Fibroblast of lung (primary cell): ENCODE results near the gene CYCS. TPM values are rescaled to one million over a fixed set of nuclear protein-coding genes. Genes with fewer than 3 reads are reported as not detected.

Source experiments
- DNase-seq, 2 donors: peaks; one replicate each; pipeline versions ENCODE4 v3.0.0 to v3.0.0-alpha.2; 2010; ENCODE audit warnings: low read depth in 2 of 2
- H2AFZ ChIP-seq: 2 replicates; pipeline ENCODE4 v1.5.1; 2012; ENCODE audit warnings: low read length, control low read depth, inconsistent platforms
- H3K27ac ChIP-seq: 2 replicates; pipeline ENCODE4 v1.5.1; 2011; ENCODE audit warnings: low read length, control low read depth; ENCODE audit not compliant: insufficient read depth
- H3K27me3 ChIP-seq: 2 replicates; pipeline ENCODE4 v1.5.1; 2011; ENCODE audit warnings: mild to moderate bottlenecking, low read length; ENCODE audit not compliant: control insufficient read depth, insufficient read depth
- H3K36me3 ChIP-seq: 2 replicates; pipeline ENCODE4 v1.5.1; 2011; ENCODE audit warnings: low read length; ENCODE audit not compliant: control insufficient read depth, insufficient read depth
- H3K4me1 ChIP-seq: 2 replicates; pipeline ENCODE4 v1.5.1; 2011; ENCODE audit warnings: low read length; ENCODE audit not compliant: control insufficient read depth, insufficient read depth; ENCODE audit errors: extremely low read depth
- H3K4me2 ChIP-seq: 2 replicates; pipeline ENCODE4 v1.5.1; 2011; ENCODE audit warnings: low read length, control low read depth; ENCODE audit not compliant: insufficient read depth; ENCODE audit errors: extremely low read depth
- H3K4me3 ChIP-seq, 4 experiments: fragments of 200-600 bp in 1 of 4; sonication (generic) in 1 of 4; replicated peaks in 1 of 4; 2 replicates each; pipeline ENCODE4 v1.5.1; 2011 to 2016; ENCODE audit warnings: low read length in 4 of 4, low read depth in 3 of 4, mild to moderate bottlenecking in 3 of 4, control low read depth in 2 of 4, inconsistent platforms in 1 of 4, mixed read lengths in 1 of 4; ENCODE audit not compliant: insufficient read depth in 1 of 4; ENCODE audit errors: control extremely low read depth in 1 of 4
- H3K79me2 ChIP-seq: 2 replicates; pipeline ENCODE4 v1.5.1; 2012; ENCODE audit warnings: mild to moderate bottlenecking, low read length, inconsistent platforms; ENCODE audit not compliant: control insufficient read depth, insufficient read depth
- H3K9ac ChIP-seq: 2 replicates; pipeline ENCODE4 v1.5.1; 2011; ENCODE audit warnings: mild to moderate bottlenecking, low read length, control low read depth; ENCODE audit not compliant: insufficient read depth
- H3K9me3 ChIP-seq: 2 replicates; pipeline ENCODE4 v1.5.1; 2012; ENCODE audit warnings: low read depth, low read length; ENCODE audit not compliant: control insufficient read depth, insufficient read depth
- H4K20me1 ChIP-seq: 2 replicates; pipeline ENCODE4 v1.5.1; 2011; ENCODE audit warnings: low read length; ENCODE audit not compliant: control insufficient read depth, insufficient read depth; ENCODE audit errors: extremely low read depth
- CTCF ChIP-seq, 2 donors: IDR thresholded peaks in 1 of 2; conservative IDR thresholded peaks in 1 of 2; 1 replicate in 1 of 2; 2 replicates in 1 of 2; pipeline ENCODE4 v1.5.1; 2011 to 2012; ENCODE audit warnings: low read length in 2 of 2, control low read depth in 1 of 2, inconsistent platforms in 1 of 2, low read depth in 1 of 2, mild to moderate bottlenecking in 1 of 2
- EZH2 ChIP-seq: IDR thresholded peaks from 2 replicates; pipeline ENCODE4 v1.5.1; 2012; ENCODE audit warnings: low read length, control low read depth, mild to moderate bottlenecking; ENCODE audit errors: missing control alignments
- polyA plus RNA-seq, 2 donors: library from polyadenylated mRNA; depleted of rRNA in 1 of 2; stranded (reverse) in 1 of 2; unstranded in 1 of 2; fragments of >200 nt; gene quantifications; 2 replicates each; pipeline ENCODE4 v1.2.1, GENCODE V29; 2011 to 2012; ENCODE audit warnings: missing spikeins in 1 of 2
- total RNA-seq: library from RNA; depleted of rRNA; stranded (reverse); fragments of >200 nt; gene quantifications from 2 replicates; pipeline ENCODE4 v1.2.1, GENCODE V29; 2014

The CYCS gene
- total and polyA plus RNA-seq, 2 donors (not counting 1 experiment from before 2014, with no cell fraction given), result 32.7 to 76.5 TPM

DNA sequence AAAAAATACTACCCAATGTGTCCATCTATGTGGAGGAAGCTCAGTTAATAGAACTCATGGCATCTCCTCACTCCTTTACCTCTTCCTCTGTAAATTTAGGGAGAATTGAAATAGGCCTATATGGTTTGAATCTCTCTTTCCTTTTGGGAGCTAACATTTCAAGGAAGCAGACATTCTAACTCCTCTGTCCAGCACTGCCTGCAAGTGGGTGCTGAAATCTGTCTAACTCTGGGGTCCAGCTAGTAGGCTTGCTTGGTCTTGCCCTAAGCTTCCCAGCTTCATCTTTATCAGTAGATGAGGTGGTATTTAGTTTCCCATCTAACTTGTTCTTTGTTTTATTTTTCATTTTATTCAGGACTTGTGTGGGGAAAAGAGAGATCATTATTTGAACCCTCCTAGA, 23.2 kb downstream of the CYCS start:
- Histone ChIP-seq H2AFZ (no peak overlapping the region), H3K4me3 (no peak overlapping the region), H3K27me3 (no peaks in the 10 kb centered on the region), H3K27ac (no peak overlapping the region), H3K36me3 (no peaks in the 10 kb centered on the region), H3K79me2 (no peaks in the 10 kb centered on the region), H3K4me1 (no peaks in the 10 kb centered on the region), H3K9ac (no peak overlapping the region), H3K9me3 (no peaks in the 10 kb centered on the region), H4K20me1 (no peaks in the 10 kb centered on the region), H3K4me2 (no peak overlapping the region)
- no peak for DNase-seq
- TF ChIP-seq CTCF (conservative IDR thresholded peaks at IDR 0.05 in 1 of 2, IDR thresholded peaks at IDR 0.05 in 1 of 2; ENCODE audit: low read depth in 1 of 2, low read length in 2 of 2) (no peak), EZH2 (no peak)

GRCh38 chr7:25098096-25099046, 26.7 kb downstream of the CYCS start:
- no peaks in the 10 kb centered on the region for H3K9me3 ChIP-seq
- no peak overlapping the region for H3K4me2 ChIP-seq
- TF ChIP-seq CTCF (conservative IDR thresholded peaks at IDR 0.05 in 1 of 2, IDR thresholded peaks at IDR 0.05 in 1 of 2; ENCODE audit: low read depth in 1 of 2, low read length in 2 of 2), result peak; percentile 92 to 97
- TF ChIP-seq EZH2, result no peak
- H3K36me3 ChIP-seq, result no peaks in the 10 kb centered on the region
- H3K79me2 ChIP-seq, result no peaks in the 10 kb centered on the region
- H3K4me1 ChIP-seq, result no peaks in the 10 kb centered on the region
- DNase-seq, result peak; percentile 57 to 78
- H2AFZ ChIP-seq, result no peak overlapping the region
- no peak overlapping the region for H3K4me3 ChIP-seq
- no peak overlapping the region for H3K27ac ChIP-seq
- H4K20me1 ChIP-seq, result no peaks in the 10 kb centered on the region
- H3K9ac ChIP-seq, result no peak overlapping the region
- no peaks in the 10 kb centered on the region for H3K27me3 ChIP-seq

- no peaks in the 10 kb centered on the region for H4K20me1 ChIP-seq
- H3K36me3 ChIP-seq, result no peaks in the 10 kb centered on the region
- no peak overlapping the region for H3K27ac ChIP-seq
- H2AFZ ChIP-seq, result no peak overlapping the region
- H3K79me2 ChIP-seq, result no peaks in the 10 kb centered on the region
- no peak for TF ChIP-seq CTCF (conservative IDR thresholded peaks at IDR 0.05 in 1 of 2, IDR thresholded peaks at IDR 0.05 in 1 of 2; ENCODE audit: low read depth in 1 of 2, low read length in 2 of 2)
- H3K4me3 ChIP-seq, result no peak overlapping the region
- no peak for DNase-seq
- no peak overlapping the region for H3K9ac ChIP-seq
- no peaks in the 10 kb centered on the region for H3K9me3 ChIP-seq
- no peaks in the 10 kb centered on the region for H3K4me1 ChIP-seq
- no peak overlapping the region for H3K4me2 ChIP-seq
- no peaks in the 10 kb centered on the region for H3K27me3 ChIP-seq
Observed at GRCh38 chr7:25095516-25096345, 29.3 kb downstream of the CYCS start.
